ENCODE measurements around the gene PTK7. TPM values are rescaled to one million over a fixed set of nuclear protein-coding genes. Genes with fewer than 3 reads are reported as not detected.

PTK7 gene
- total RNA-seq, 1 experiment from 2014 or later: 48.1 TPM

GRCh38 chr6:43180058-43180457 lies 103.9 kb downstream of the PTK7 start:
- BruUV-seq (replicated peaks): no TSS peak
- CTCF ChIA-PET: no interaction called here
- DNase-seq (no peak), ATAC-seq (no peak)
- TF ChIP-seq CTCF (conservative IDR thresholded peaks at IDR 0.05; ENCODE audit: low read depth, low read length): no peak
- no peak for TF ChIP-seq EZH2 (IDR thresholded peaks at IDR 0.05; ENCODE audit: low read length, unreplicated experiment)
- no peak for TF ChIP-seq EZH2phosphoT487 (IDR thresholded peaks at IDR 0.05; ENCODE audit: borderline replicate concordance, low read length)
- no peak overlapping the region for H3K4me2 ChIP-seq (ENCODE audit: low read length)
- H3K27ac ChIP-seq (ENCODE audit: low read length): no peak overlapping the region
- no peak overlapping the region for H2AFZ ChIP-seq (ENCODE audit: low read length)
- H3K4me1 ChIP-seq (ENCODE audit: insufficient read depth, low read length): peaks cover 15% of the 10 kb centered on the region
- peaks cover 11% of the 10 kb centered on the region for H3K79me2 ChIP-seq (ENCODE audit: low read length)
- H3K9ac ChIP-seq (ENCODE audit: low read length): no peak overlapping the region
- H3K9me2 ChIP-seq (replicated peaks; ENCODE audit: low read length): no peaks in the 10 kb centered on the region
- POLR2A ChIA-PET (ENCODE audit: unreplicated experiment): no interaction called here
- H4K20me1 ChIP-seq (ENCODE audit: low read length): no peaks in the 10 kb centered on the region
- H3F3A ChIP-seq (ENCODE audit: low read length, unreplicated experiment): no peaks in the 10 kb centered on the region
- no peaks in the 10 kb centered on the region for H3K27me3 ChIP-seq (ENCODE audit: low read length)
- no peak overlapping the region for H3K4me3 ChIP-seq (ENCODE audit: low read length)
- intact Hi-C loops (cut with micrococcal nuclease): no loop called here
- peaks cover 31% of the 10 kb centered on the region for H3K36me3 ChIP-seq (ENCODE audit: low read depth, low read length)
- no peaks in the 10 kb centered on the region for H3K9me3 ChIP-seq (ENCODE audit: low read length)

- H3K27ac ChIP-seq (ENCODE audit: low read length): no peak overlapping the region
These were observed 104.9 kb downstream of the PTK7 start for GRCh38 chr6:43180985-43181384.

More at GRCh38 chr6:43180985-43181384, 104.9 kb downstream of the PTK7 start:
- ChIA-PET POLR2A (ENCODE audit: unreplicated experiment) (no interaction called here), CTCF (interaction anchor here (1.1 kb wide), 1 partner anchor 37 kb away, joined by 3 read pairs; no protein-coding TSS in a partner anchor)
- peaks cover 22% of the 10 kb centered on the region for H3K36me3 ChIP-seq (ENCODE audit: low read depth, low read length)
- H3K4me3 ChIP-seq (ENCODE audit: low read length): no peak overlapping the region
- H2AFZ ChIP-seq (ENCODE audit: low read length): no peak overlapping the region
- no peak for DNase-seq
- H3K27me3 ChIP-seq (ENCODE audit: low read length): no peaks in the 10 kb centered on the region
- TF ChIP-seq EZH2 (IDR thresholded peaks at IDR 0.05; ENCODE audit: low read length, unreplicated experiment) (no peak), CTCF (conservative IDR thresholded peaks at IDR 0.05; ENCODE audit: low read depth, low read length) (no peak), EZH2phosphoT487 (IDR thresholded peaks at IDR 0.05; ENCODE audit: borderline replicate concordance, low read length) (no peak)
- no TSS peak for BruUV-seq (replicated peaks)
- H3K9me3 ChIP-seq (ENCODE audit: low read length): no peaks in the 10 kb centered on the region
- no peaks in the 10 kb centered on the region for H4K20me1 ChIP-seq (ENCODE audit: low read length)
- no peak for ATAC-seq
- H3K4me2 ChIP-seq (ENCODE audit: low read length): peak overlapping the region; percentile 93; the same call in 1 of the 2 replicates
- H3K9ac ChIP-seq (ENCODE audit: low read length): no peak overlapping the region
- H3K79me2 ChIP-seq (ENCODE audit: low read length): 0 out of 2 replicates have a peak, but pooled peaks cover 2% of the 10 kb centered on the region
- no peaks in the 10 kb centered on the region for H3K9me2 ChIP-seq (replicated peaks; ENCODE audit: low read length)
- intact Hi-C loops (cut with micrococcal nuclease): no loop called here
- H3F3A ChIP-seq (ENCODE audit: low read length, unreplicated experiment): no peaks in the 10 kb centered on the region
- peaks cover 13% of the 10 kb centered on the region for H3K4me1 ChIP-seq (ENCODE audit: insufficient read depth, low read length)
